Kidney (tissue), 14 donors: ENCODE data around the gene TSC22D4. TPM values are rescaled to one million over a fixed set of nuclear protein-coding genes. Genes with fewer than 3 reads are reported as not detected.

Experiments
- DNase-seq, 5 donors: peaks; one replicate each; pipeline ENCODE4 v3.0.0-alpha.2; 2013 to 2020
- FAIRE-seq: peaks from 2 replicates; lab custom pipeline; 2012; peaks lifted over from hg19 to GRCh38; lab: Jason Lieb, UNC
- H3K27ac ChIP-seq, 2 donors: one replicate each; pipeline ENCODE4 v1.7.0; 2013; ENCODE audit warnings: low read depth in 2 of 2, low read length in 2 of 2, inconsistent platforms in 1 of 2
- H3K27me3 ChIP-seq: one replicate; pipeline ENCODE4 v1.7.1; 2013; ENCODE audit warnings: low read length, inconsistent platforms; ENCODE audit not compliant: control insufficient read depth, insufficient read depth
- H3K36me3 ChIP-seq, 3 donors: one replicate each; pipeline versions ENCODE4 v1.7.0 to v1.7.1; 2013; ENCODE audit warnings: low read length in 3 of 3, control low read depth in 1 of 3, inconsistent platforms in 1 of 3; ENCODE audit not compliant: insufficient read depth in 3 of 3, control insufficient read depth in 2 of 3
- H3K4me1 ChIP-seq, 3 donors: one replicate each; pipeline versions ENCODE4 v1.7.0 to v1.7.1; 2013; ENCODE audit warnings: low read length in 3 of 3, inconsistent platforms in 1 of 3, low read depth in 1 of 3; ENCODE audit not compliant: control insufficient read depth in 2 of 3, insufficient read depth in 2 of 3
- H3K4me3 ChIP-seq, 3 donors: one replicate each; pipeline versions ENCODE4 v1.7.0 to v1.8.1; 2013; ENCODE audit warnings: low read length in 3 of 3, control low read depth in 1 of 3, inconsistent platforms in 1 of 3
- H3K9ac ChIP-seq, 3 donors: one replicate each; pipeline versions ENCODE4 v1.7.0 to v1.7.1; 2013; ENCODE audit warnings: low read length in 3 of 3, control low read depth in 1 of 3, inconsistent platforms in 1 of 3
- H3K9me3 ChIP-seq, 3 donors: one replicate each; pipeline versions ENCODE4 v1.7.0 to v1.7.1; 2013; ENCODE audit warnings: low read length in 3 of 3, control low read depth in 1 of 3, inconsistent platforms in 1 of 3; ENCODE audit not compliant: control insufficient read depth in 2 of 3, insufficient read depth in 1 of 3
- CTCF ChIP-seq: IDR thresholded peaks from 3 replicates; pipeline ENCODE4 v1.5.1; 2012; ENCODE audit warnings: mild to moderate bottlenecking, moderate library complexity, borderline replicate concordance; ENCODE audit not compliant: insufficient read depth; ENCODE audit errors: extremely low read depth
- intact Hi-C: fragments of 100-400 bp; cut with DNase I; formaldehyde crosslinking; loops from one replicate; pipeline ENCODE4 v1.11.1; 2022
- polyA plus RNA-seq: library from polyadenylated mRNA; stranded (reverse); fragments of 350-450 nt; fragmentation: Illumina TruSeq; extraction: RNeasy Lipid Tissue Mini Kit (QIAGEN cat#74804); gene quantifications from one replicate; pipeline ENCODE4 v1.2.3, GENCODE V29; 2014; ENCODE audit warnings: low read depth, low replicate concordance; ENCODE audit not compliant: insufficient read depth
- total RNA-seq: library from RNA; stranded (reverse); fragmentation: NEBNext Ultra II Directional; extraction: Animal tissue kit (Norgen Biotek cat#: 25700); gene quantifications from one replicate; pipeline ENCODE4 v1.2.1, GENCODE V29; 2021
- donor health status: control.
- donor health status: control.
- donor health status: control.
- donor health status: control.
- donor health status: control.
- donor health status: DM: yes; HTN: yes; CAD: no.
- donor health status: Normal renal cell carcinoma (clear cell type).

TSC22D4 gene
- total and polyA plus RNA-seq, 2 donors from 2014 or later, result 61.5 to 67.0 TPM

GRCh38 chr7:100446040-100446439, 33.0 kb downstream of the TSC22D4 start:
- DNase-seq, result peak in 1 of 5 donors; percentile 2
- peaks cover 0 to 5% (median 3%) of the 10 kb centered on the region in 3 donors for H3K4me1 ChIP-seq
- H3K9ac ChIP-seq, result no peak overlapping the region
- H3K4me3 ChIP-seq, result no peak overlapping the region
- no peak overlapping the region for H3K27ac ChIP-seq
- no peak for TF ChIP-seq CTCF
- intact Hi-C loops, result no loop called here
- FAIRE-seq, result no peak
- no peaks in the 10 kb centered on the region for H3K27me3 ChIP-seq
- H3K36me3 ChIP-seq, result no peaks in the 10 kb centered on the region
- no peaks in the 10 kb centered on the region for H3K9me3 ChIP-seq

- Histone ChIP-seq H3K4me3 (no peak overlapping the region), H3K4me1 (peaks cover 0 to 5% (median 0%) of the 10 kb centered on the region in 3 donors), H3K27ac (peak overlapping the region; percentile 68 to 71), H3K9ac (no peak overlapping the region), H3K9me3 (no peaks in the 10 kb centered on the region), H3K36me3 (no peaks in the 10 kb centered on the region), H3K27me3 (no peaks in the 10 kb centered on the region)
- no peak for TF ChIP-seq CTCF
- peak in 3 of 5 donors; percentile 48 to 69 (median 59) for DNase-seq
- intact Hi-C loops, result no loop called here
- no peak for FAIRE-seq
Measured at GRCh38 chr7:100444311-100445278, 34.4 kb downstream of the TSC22D4 start.

GRCh38 chr7:100443096-100443840, 35.7 kb downstream of the TSC22D4 start:
- peak in 2 of 5 donors; percentile 22 to 41 for DNase-seq
- no peak for FAIRE-seq
- H3K27ac ChIP-seq, result peak overlapping the region; percentile 53 to 71
- intact Hi-C loops, result no loop called here
- peaks cover 0 to 5% (median 0%) of the 10 kb centered on the region in 3 donors for H3K4me1 ChIP-seq
- no peak for TF ChIP-seq CTCF
- no peaks in the 10 kb centered on the region for H3K27me3 ChIP-seq
- no peaks in the 10 kb centered on the region for H3K9me3 ChIP-seq
- H3K9ac ChIP-seq, result no peak overlapping the region
- H3K36me3 ChIP-seq, result no peaks in the 10 kb centered on the region
- H3K4me3 ChIP-seq, result no peak overlapping the region
